ENCODE measurements around the gene ADGRA1.

ADGRA1 gene

GRCh38 chr10:133101416-133101810 lies 13.7 kb downstream of the ADGRA1 start:
- Histone ChIP-seq H3K27me3 (ENCODE audit: control insufficient read depth, insufficient read depth, low read length) (peaks cover 11% of the 10 kb centered on the region), H3K4me3 (ENCODE audit: low read length) (no peak overlapping the region)

GRCh38 chr10:133102415-133103095 lies 14.8 kb downstream of the ADGRA1 start:
- H3K4me1 ChIP-seq (ENCODE audit: control insufficient read depth, insufficient read depth, low read length), result peaks cover 7% of the 10 kb centered on the region
- H3K36me3 ChIP-seq (ENCODE audit: control insufficient read depth, insufficient read depth, low read length), result no peaks in the 10 kb centered on the region
- H3K9me3 ChIP-seq (ENCODE audit: control insufficient read depth, low read length), result peaks cover 3% of the 10 kb centered on the region
- no peak overlapping the region for H3K4me3 ChIP-seq (ENCODE audit: low read length)
- no peak overlapping the region for H3K9ac ChIP-seq (ENCODE audit: low read length)
- H3K27me3 ChIP-seq (ENCODE audit: control insufficient read depth, insufficient read depth, low read length), result peaks cover 11% of the 10 kb centered on the region

More at GRCh38 chr10:133101416-133101810, 13.7 kb downstream of the ADGRA1 start:
- Histone ChIP-seq H3K36me3 (ENCODE audit: control insufficient read depth, insufficient read depth, low read length) (no peaks in the 10 kb centered on the region), H3K9me3 (ENCODE audit: control insufficient read depth, low read length) (no peaks in the 10 kb centered on the region), H3K9ac (ENCODE audit: low read length) (no peak overlapping the region), H3K4me1 (ENCODE audit: control insufficient read depth, insufficient read depth, low read length) (peaks cover 7% of the 10 kb centered on the region)

GRCh38 chr10:133103311-133103910 lies 15.7 kb downstream of the ADGRA1 start:
- Histone ChIP-seq H3K4me3 (ENCODE audit: low read length) (no peak overlapping the region), H3K4me1 (ENCODE audit: control insufficient read depth, insufficient read depth, low read length) (peaks cover 7% of the 10 kb centered on the region), H3K27me3 (ENCODE audit: control insufficient read depth, insufficient read depth, low read length) (peaks cover 11% of the 10 kb centered on the region), H3K9me3 (ENCODE audit: control insufficient read depth, low read length) (peaks cover 9% of the 10 kb centered on the region), H3K36me3 (ENCODE audit: control insufficient read depth, insufficient read depth, low read length) (no peaks in the 10 kb centered on the region), H3K9ac (ENCODE audit: low read length) (no peak overlapping the region)

- no peak overlapping the region for H3K4me3 ChIP-seq (ENCODE audit: low read length)
- H3K9me3 ChIP-seq (ENCODE audit: control insufficient read depth, low read length), result peaks cover 9% of the 10 kb centered on the region
- peaks cover 13% of the 10 kb centered on the region for H3K27me3 ChIP-seq (ENCODE audit: control insufficient read depth, insufficient read depth, low read length)
- H3K9ac ChIP-seq (ENCODE audit: low read length), result no peak overlapping the region
- peaks cover 10% of the 10 kb centered on the region for H3K4me1 ChIP-seq (ENCODE audit: control insufficient read depth, insufficient read depth, low read length)
- no peaks in the 10 kb centered on the region for H3K36me3 ChIP-seq (ENCODE audit: control insufficient read depth, insufficient read depth, low read length)
Observed at GRCh38 chr10:133104068-133104962, 16.6 kb downstream of the ADGRA1 start.

GRCh38 chr10:133104963-133105640 lies 17.4 kb downstream of the ADGRA1 start:
- no peak overlapping the region for H3K4me3 ChIP-seq (ENCODE audit: low read length)
- peaks cover 16% of the 10 kb centered on the region for H3K27me3 ChIP-seq (ENCODE audit: control insufficient read depth, insufficient read depth, low read length)
- peaks cover 9% of the 10 kb centered on the region for H3K9me3 ChIP-seq (ENCODE audit: control insufficient read depth, low read length)
- H3K9ac ChIP-seq (ENCODE audit: low read length), result no peak overlapping the region
- no peaks in the 10 kb centered on the region for H3K36me3 ChIP-seq (ENCODE audit: control insufficient read depth, insufficient read depth, low read length)
- H3K4me1 ChIP-seq (ENCODE audit: control insufficient read depth, insufficient read depth, low read length), result peaks cover 18% of the 10 kb centered on the region

GRCh38 chr10:133105686-133106390 lies 18.1 kb downstream of the ADGRA1 start:
- Histone ChIP-seq H3K4me3 (ENCODE audit: low read length) (no peak overlapping the region), H3K9me3 (ENCODE audit: control insufficient read depth, low read length) (peaks cover 9% of the 10 kb centered on the region), H3K27me3 (ENCODE audit: control insufficient read depth, insufficient read depth, low read length) (peaks cover 9% of the 10 kb centered on the region), H3K36me3 (ENCODE audit: control insufficient read depth, insufficient read depth, low read length) (no peaks in the 10 kb centered on the region), H3K4me1 (ENCODE audit: control insufficient read depth, insufficient read depth, low read length) (peaks cover 21% of the 10 kb centered on the region), H3K9ac (ENCODE audit: low read length) (no peak overlapping the region)

- Histone ChIP-seq H3K9me3 (ENCODE audit: control insufficient read depth, low read length) (peaks cover 9% of the 10 kb centered on the region), H3K4me3 (ENCODE audit: low read length) (no peak overlapping the region), H3K4me1 (ENCODE audit: control insufficient read depth, insufficient read depth, low read length) (peaks cover 18% of the 10 kb centered on the region), H3K36me3 (ENCODE audit: control insufficient read depth, insufficient read depth, low read length) (no peaks in the 10 kb centered on the region), H3K9ac (ENCODE audit: low read length) (no peak overlapping the region), H3K27me3 (ENCODE audit: control insufficient read depth, insufficient read depth, low read length) (peaks cover 6% of the 10 kb centered on the region)
Observed at GRCh38 chr10:133106516-133106915, 18.8 kb downstream of the ADGRA1 start.

- Histone ChIP-seq H3K9ac (ENCODE audit: low read length) (no peak overlapping the region), H3K4me1 (ENCODE audit: control insufficient read depth, insufficient read depth, low read length) (peaks cover 18% of the 10 kb centered on the region), H3K36me3 (ENCODE audit: control insufficient read depth, insufficient read depth, low read length) (no peaks in the 10 kb centered on the region), H3K9me3 (ENCODE audit: control insufficient read depth, low read length) (peaks cover 9% of the 10 kb centered on the region), H3K4me3 (ENCODE audit: low read length) (no peak overlapping the region), H3K27me3 (ENCODE audit: control insufficient read depth, insufficient read depth, low read length) (peaks cover 6% of the 10 kb centered on the region)
Observed at GRCh38 chr10:133107442-133107841, 19.7 kb downstream of the ADGRA1 start.

- peaks cover 9% of the 10 kb centered on the region for H3K9me3 ChIP-seq (ENCODE audit: control insufficient read depth, low read length)
- peaks cover 18% of the 10 kb centered on the region for H3K4me1 ChIP-seq (ENCODE audit: control insufficient read depth, insufficient read depth, low read length)
- no peak overlapping the region for H3K4me3 ChIP-seq (ENCODE audit: low read length)
- H3K27me3 ChIP-seq (ENCODE audit: control insufficient read depth, insufficient read depth, low read length), result peaks cover 6% of the 10 kb centered on the region
- H3K36me3 ChIP-seq (ENCODE audit: control insufficient read depth, insufficient read depth, low read length), result no peaks in the 10 kb centered on the region
- no peak overlapping the region for H3K9ac ChIP-seq (ENCODE audit: low read length)
Observed at GRCh38 chr10:133109711-133110110, 22.0 kb downstream of the ADGRA1 start.

GRCh38 chr10:133110133-133110532 lies 22.4 kb downstream of the ADGRA1 start:
- H3K9me3 ChIP-seq (ENCODE audit: control insufficient read depth, low read length), result peaks cover 9% of the 10 kb centered on the region
- H3K4me1 ChIP-seq (ENCODE audit: control insufficient read depth, insufficient read depth, low read length), result peaks cover 18% of the 10 kb centered on the region
- H3K9ac ChIP-seq (ENCODE audit: low read length), result no peak overlapping the region
- no peak overlapping the region for H3K4me3 ChIP-seq (ENCODE audit: low read length)
- H3K27me3 ChIP-seq (ENCODE audit: control insufficient read depth, insufficient read depth, low read length), result peaks cover 6% of the 10 kb centered on the region
- no peaks in the 10 kb centered on the region for H3K36me3 ChIP-seq (ENCODE audit: control insufficient read depth, insufficient read depth, low read length)

GRCh38 chr10:133110609-133111275 lies 23.0 kb downstream of the ADGRA1 start:
- Histone ChIP-seq H3K4me3 (ENCODE audit: low read length) (no peak overlapping the region), H3K9me3 (ENCODE audit: control insufficient read depth, low read length) (peaks cover 9% of the 10 kb centered on the region), H3K36me3 (ENCODE audit: control insufficient read depth, insufficient read depth, low read length) (no peaks in the 10 kb centered on the region), H3K27me3 (ENCODE audit: control insufficient read depth, insufficient read depth, low read length) (peaks cover 6% of the 10 kb centered on the region), H3K4me1 (ENCODE audit: control insufficient read depth, insufficient read depth, low read length) (peaks cover 18% of the 10 kb centered on the region), H3K9ac (ENCODE audit: low read length) (no peak overlapping the region)
